NCI-H226 (cell line): ENCODE measurements around the gene NUP153.

ENCODE experiments used
- DNase-seq: peaks from one replicate; pipeline ENCODE4 v3.0.0-alpha.2; 2015

Gene NUP153

DNA sequence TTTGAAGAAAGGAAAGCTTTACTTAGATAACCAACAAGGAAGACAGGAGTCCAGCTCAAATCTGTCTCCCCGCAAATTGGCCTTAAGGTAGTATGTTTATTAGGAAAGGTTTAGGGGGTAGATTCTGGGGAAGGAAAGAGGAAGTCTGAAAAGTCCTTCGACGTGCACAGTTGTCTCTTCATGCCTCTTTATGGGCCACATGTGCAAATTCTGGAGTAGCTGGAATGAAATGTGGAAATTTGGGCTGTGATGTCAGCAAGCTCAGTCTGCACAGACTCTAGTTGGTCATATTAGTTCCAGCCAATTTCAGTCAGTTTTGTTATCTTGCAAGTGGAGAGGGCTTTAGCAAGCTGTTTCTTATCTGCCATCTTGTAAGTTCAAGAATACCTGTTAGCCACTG, 50.1 kb downstream of the NUP153 start:
- DNase-seq = no peak

DNA sequence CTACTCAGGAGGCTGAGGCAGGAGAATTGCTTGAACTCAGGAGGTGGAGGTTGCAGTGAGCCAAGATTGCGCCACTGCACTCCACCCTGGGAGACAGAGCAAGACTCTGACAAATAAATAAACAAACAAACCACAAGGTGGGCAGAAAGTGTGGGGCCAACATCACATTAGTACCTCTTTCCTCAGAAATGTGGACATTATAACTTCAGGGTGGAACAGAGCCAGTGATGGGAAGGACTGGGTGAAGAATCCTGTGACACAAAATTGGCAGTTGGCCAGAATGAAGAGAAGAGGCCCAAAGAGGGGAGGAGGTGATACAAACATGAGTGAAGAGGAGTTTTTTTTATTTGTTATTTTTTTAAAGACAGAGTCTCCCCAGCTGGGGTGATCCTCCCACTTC, 50.6 kb downstream of the NUP153 start:
- DNase-seq = peak; percentile 28

DNA sequence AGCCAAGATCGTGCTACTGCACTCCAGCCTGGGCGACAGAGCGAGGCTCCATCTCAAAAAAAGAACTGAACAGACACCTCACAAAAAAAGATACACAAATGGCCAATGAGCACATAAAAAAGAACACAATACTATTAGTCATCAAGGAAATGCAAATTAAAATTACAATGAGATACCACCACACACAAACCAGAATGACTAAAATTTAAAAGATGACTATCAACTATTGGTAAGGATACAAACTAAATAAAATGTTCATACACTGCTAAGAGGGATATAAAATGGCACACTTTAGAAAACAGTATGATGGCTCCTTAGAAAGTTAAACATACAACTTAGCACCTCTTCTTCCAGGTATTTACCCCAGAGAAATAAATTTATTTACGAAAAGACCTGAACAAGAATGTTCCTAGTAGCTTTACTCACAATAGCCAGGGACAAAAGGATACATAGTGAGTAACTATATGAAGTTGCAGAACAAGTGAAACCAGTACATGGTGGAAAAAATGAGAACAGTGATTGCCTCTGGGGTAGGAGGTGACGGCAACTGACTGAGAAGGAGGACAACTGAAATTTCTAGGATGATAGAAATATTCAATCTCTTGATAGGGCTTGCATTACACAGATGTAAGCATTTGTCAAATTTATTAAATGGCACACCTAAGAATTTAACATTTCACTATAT, 53.4 kb downstream of the NUP153 start:
- no peak for DNase-seq

DNA sequence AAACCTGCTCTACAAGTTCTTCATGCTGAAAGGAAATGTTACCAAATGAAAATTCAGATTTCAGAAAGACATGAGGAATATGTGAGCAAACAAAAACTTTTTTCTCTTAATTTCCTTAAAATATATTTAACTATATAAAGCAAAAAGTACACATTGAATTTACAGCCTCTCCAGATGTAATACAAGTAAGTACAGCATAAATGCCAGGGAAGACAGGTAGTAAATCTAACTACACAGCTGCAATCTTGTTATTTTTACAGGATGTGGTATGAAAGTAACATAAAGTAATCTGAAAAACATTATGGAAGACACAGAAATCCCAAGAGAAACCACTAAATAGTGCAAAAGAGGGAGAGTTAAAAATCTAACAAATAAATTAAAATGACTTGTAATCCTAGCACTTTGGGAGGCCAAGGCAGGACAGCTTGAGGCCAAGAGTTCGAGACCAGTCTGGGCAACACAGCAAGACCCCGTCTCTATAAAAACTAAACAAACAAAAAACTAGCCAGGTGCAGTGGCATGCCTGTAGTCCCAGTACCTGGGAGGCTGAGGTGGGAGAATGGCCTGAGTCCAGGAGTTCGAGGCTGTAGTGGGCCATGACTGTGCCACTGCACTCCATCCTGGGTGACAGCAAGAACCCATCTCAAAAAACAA, 55.9 kb downstream of the NUP153 start:
- DNase-seq = no peak

DNA sequence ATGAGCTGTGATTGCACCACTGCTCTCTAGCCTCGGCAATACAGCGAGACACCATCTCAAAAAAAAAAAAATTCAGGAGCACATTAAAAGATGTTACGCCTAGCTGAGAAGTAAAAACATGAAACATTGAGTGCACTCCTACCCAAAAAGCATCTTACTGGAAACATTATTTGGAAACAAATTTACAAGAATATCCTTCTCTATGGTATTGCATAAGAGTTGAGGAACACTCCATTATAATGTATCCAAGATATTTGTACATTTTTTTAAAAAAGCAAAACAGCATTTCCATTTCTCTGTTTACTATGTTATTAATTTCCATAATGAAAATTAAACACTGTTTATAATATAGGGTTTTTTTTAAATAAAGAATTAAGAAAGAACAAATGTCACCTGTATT, 58.0 kb downstream of the NUP153 start:
- no peak for DNase-seq

DNA sequence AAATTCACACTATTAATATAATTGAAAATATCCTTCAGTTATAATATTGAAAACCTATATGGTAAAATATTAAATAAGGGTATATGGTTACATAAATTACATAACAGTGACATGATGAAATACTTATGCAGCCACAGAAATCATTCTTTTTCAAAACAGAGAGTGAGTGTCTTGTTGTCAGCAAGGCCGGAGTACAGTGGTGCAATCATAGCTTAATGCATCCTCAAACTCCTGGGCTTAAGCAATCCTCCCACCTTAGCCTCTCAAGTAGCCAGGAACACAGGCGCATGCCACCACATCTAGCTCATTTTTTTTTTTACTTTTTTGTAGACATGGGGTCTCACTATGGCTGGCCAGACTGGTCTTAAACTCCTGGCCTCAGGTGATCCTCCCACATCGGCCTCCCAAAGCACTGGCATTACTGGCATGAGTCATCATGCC, 66.2 kb downstream of the NUP153 start:
- DNase-seq = peak; percentile 57

DNA sequence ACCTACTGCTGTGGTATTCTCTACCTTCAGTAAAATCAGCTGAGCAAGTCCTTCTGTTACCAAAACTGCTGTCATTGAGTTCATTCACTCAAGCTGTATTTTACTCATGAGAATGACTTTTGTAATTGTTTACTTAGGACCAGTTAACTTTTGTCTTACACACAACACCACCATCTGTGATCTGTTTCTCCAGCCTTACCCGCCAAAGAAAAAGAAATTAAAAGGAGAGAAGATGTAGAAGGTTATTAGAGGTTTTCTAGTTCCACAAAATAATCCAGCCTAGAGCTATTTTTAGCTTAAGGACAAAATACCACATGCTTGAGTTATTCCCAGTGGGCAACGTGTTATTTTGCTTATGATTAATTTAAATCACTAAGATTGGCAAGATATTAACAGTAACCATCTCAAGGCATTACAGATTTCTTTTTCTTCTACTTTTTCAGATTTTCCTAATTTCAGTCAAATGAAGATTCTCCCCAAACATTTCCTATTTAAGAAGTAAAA, 68.5 kb downstream of the NUP153 start:
- DNase-seq = no peak

DNA sequence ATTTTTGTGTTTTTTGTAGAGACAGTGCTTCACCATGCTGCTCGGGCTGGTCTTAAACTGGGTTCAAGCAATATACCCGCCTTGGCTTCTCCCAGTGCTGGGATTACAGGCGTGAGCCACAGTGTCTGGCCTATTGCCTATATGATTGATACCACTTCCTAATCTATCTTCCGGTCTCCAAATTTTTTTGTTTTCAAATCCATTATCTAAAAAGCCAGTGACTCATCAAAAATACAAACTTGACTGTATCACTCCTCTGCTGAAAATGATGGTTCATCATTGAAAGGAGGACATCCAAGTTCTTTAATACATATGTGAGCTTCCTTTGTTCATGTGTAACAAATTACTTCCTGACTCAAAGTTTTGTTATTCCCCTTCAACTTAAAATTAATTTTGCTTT, 71.2 kb downstream of the NUP153 start:
- DNase-seq = no peak

DNA sequence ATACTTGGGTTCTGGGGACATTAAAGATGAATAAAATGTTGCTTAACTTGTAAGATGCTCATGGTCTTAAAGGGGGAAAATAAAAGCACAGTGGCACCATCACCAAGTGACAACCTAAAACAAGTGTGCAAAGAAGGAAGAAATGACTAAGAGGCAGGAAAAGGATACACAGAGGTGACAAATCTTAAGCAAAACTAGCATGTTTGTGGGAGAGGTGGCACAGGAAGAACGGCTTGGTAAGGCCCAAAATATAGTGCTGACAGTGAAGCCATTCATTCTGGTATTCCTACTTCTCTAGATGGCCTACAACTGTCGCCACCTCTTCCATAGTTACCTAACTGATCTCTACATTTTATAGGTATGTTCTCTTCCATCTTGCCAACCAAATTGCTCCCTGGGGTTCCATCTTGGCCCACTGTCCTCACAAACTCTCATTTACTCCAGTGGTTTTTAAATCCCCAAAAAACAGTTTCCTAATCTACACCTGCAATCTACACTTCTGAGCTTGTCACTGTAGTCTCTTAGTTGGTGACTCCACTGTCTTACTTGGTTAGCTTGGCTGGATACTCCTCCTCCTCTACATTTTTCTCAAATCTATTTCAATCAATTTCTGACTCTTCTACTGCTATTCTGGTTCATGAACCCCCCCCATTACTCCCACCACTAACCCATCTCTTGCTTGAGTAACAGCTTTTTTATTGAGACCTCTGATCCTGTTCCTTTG, 73.1 kb downstream of the NUP153 start:
- no peak for DNase-seq

DNA sequence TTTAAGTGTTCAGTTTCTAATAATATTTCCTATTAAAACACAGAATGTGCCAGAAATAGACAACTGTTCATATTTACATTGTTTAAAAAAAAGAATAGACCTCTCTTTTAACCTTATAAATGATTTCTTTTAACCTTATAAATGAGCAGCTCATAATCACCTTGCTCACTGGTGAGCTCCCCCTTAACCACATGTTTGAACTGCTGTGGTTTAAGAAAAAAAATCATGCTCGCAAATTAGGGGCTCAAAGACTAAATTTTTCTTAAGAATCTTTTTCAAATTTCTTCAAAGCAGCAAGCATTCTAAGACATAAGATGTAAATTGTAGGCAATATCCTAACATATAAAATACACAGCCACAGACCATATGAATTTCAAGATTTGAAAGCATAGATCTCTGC, 73.8 kb downstream of the NUP153 start:
- DNase-seq = no peak

DNA sequence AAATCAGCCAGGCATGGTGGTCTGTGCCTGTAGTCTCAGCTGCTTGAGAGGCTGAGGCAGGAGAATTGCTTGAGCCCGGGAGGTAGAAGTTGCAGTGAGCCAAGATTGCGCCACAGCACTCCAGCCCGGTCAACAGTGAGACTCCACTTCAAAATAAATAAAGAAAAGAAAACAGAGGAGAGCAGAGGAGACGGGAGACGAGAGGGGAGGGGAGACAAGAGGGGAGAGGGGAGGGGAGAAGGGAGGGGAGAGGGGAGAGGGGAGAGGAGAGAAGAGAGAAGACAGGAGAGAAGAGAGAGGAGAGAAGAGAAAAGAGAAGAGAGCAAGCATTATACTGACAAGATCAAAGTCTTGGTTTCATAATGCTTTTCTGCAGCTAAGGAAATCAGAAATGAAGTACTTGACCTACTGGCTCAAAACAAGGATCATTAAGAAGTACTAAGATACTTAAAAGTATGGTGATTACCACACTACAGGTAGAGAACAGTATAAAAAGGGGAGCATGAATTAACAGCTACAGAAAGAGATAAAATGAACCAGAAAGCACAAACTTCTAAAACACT, 76.1 kb downstream of the NUP153 start:
- no peak for DNase-seq

DNA sequence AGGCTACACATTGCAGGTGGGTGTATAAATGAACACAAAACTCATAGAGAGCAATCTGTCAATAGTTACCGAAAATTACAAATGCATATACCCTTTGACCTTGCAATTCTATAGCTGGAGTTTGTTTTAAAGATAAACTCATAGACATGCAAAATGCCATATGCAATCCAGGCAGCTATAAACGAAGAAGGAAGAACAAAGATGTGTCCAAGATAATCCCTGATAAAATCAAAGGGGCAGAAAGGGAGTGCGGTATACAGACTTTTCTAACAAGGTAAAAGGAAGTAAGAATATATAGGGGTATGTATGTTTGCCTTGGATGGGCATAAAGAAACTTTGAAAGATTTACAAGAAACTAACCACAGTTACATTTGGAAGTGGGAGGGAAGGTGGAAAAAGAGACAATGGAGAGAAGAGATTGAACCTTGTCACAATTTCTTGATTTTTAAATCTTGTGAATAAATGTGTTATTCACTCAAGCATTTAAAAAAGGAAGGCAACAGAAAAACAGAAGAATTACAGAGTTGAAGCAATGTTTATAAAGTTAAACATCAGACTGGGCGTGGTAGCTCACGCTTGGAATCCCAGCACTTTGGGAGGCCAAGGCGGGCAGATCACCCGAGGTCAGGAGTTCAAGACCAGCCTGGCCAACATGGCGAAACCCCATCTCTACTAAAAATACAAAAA, 76.8 kb downstream of the NUP153 start:
- DNase-seq = no peak

DNA sequence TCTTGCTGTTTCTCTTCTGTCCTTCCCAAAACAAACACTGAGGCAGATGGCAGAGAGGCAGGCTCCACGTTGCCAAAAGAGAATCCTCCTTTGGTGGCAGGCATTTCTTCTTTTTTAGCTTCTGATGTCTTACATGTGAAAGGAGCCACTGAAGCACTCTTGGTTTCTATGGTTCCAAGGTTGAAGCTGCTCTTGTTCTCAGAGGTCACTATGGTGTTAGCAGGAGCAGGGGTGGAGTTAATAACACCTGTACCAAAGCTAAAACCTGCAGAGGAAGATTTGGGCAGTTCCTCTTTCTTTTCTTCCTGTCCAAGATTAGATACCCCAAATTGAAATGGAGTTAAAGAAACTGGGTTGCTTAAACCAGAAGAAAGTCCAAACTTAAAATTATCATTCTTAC, 77.9 kb downstream of the NUP153 start:
- no peak for DNase-seq

DNA sequence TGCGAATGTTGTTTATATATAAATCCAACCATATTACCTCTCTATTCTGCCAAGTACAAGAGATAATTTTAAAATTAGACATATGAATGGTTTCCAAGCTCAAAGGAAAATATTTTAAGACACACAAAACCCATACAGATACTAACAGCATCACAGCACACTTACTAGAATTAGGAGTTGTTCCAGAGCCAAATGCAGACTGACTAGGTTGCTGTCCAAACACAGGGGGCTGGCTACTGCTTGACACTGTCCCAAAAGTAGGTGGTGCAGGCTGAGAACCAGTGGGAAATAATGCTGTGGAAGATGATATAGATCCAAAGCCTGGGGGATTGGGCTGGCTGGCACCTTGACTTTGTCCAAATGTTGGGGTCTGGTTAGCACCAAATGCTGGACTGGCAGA, 82.3 kb downstream of the NUP153 start:
- DNase-seq = no peak

DNA sequence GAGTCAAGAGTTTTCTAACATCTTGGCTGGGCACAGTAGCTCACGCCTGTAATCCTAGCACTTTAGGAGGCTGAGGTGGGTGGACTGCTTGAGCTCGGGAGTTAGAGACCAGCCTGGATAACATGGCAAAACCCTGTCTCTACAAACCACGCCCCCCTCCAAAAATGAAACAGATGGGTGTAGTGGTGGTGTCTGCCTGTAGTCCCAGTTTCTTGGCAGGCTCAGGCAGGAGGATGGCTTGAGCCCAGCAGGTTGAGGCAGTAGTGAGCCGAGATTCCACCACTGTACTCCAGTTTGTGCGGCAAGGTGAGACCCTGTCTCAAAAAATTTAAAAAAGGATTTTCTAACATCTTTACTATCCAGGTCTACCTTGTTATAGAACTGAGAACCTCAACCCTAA, 84.6 kb downstream of the NUP153 start:
- no peak for DNase-seq

DNA sequence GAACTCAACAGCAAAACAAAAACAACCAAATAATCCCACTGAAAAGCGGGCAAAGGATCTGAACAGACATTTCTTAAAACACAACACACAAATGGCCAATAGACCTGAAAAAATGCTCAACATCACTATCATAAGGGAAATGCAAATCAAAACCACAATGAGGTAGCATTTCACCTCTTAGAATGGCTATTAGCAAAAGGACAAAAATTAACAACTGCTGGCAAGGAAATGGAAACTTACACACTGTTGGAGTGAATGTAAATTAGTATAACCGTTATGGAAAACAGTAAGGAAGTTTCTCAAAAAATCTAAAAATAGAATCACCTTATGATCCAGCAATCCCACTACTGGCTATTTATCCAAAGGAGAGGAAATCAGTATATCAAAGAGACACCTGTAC, 85.7 kb downstream of the NUP153 start:
- DNase-seq = no peak

DNA sequence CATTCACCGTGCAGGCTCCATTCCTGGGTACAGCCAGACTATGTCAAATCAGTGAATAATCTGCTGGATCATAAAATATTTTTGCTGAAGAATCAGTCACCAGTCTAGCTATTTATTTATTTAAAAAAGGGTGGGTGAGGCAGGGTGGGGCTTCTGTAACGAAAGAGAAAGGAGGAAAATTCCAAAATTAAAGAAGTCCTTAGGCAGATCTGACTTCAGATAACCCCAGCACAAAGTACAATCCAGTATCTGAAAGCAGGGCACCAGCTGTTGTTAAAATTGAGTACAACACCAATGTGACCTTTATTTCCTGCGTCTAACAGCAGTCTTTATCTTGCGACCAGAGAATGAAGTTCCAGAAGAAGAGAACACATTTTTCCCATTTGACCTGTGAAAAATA, 90.9 kb downstream of the NUP153 start:
- no peak for DNase-seq

DNA sequence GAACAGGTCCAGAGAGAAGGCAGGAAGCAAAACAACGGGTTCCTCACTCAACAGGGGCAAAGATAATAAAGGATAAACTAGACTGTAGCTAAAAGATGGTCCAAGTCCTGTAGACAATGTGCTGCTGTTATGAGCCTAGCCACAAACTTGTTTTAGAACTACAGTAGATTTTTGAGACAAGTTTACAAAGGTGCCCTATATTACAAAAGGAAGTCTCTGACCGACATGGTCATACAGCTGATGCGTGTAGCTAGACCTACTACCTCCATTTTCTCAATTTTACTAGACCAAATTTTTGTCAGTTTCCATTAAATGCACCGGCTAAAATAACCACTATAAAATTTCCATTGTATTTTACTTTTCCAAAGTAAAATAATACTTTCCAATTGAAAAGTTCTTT, 94.7 kb downstream of the NUP153 start:
- DNase-seq = no peak

DNA sequence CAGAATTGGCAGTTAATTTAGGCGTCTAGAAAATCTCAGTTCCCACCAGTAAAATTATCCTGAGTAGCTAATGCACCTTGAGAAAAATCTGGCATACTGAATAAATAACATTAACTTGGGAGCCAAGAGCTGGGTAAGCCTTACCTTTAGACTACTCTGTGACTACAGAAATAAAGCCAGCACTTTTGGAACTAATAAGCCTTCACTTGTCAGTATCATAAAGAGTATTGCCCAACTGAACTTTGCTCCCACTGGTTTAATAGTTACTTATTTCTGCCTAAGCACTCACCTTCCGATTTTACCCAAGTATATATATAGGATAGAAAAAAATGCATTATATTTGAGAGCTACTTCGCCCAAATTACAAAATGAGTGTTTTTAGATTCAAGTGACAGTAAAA, 95.9 kb downstream of the NUP153 start:
- no peak for DNase-seq

DNA sequence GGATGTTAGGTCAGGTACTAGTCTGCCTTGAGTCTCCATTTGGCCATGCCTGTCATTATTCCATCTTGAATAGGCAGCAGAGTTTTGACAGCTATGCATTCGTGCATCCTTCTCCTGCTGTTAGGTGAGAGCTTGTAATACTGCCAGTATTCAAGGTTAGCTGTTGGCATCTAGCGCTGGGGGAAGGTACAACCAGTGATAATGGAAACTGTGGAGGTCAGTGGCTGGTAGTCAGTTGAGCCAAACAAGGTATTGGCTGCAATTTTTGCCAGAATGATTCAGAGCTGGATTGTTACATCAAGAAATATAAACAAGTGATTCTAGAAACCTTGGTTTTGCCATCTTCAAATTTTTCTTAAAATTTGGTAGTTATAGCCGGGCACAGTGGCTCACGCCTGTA, 100.1 kb downstream of the NUP153 start:
- DNase-seq = no peak

DNA sequence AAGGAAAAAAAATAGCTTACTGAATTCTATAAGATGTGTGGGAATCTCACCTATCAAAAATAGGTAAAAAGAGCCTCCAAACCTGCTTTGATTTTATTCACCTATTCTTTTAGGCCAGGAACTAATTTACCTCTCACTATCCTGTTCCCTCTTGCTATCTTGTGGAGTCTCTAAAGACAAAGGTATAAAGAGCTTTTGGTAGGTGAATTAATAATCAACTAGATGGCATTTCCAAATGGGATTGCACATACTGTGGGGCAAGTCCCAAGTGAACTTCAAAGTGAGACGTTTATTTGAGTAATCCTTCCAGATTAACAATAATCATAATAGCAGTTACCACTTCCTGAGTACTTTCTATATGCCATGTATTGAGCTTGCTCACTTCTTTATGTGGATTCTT, 103.8 kb downstream of the NUP153 start:
- DNase-seq = no peak

DNA sequence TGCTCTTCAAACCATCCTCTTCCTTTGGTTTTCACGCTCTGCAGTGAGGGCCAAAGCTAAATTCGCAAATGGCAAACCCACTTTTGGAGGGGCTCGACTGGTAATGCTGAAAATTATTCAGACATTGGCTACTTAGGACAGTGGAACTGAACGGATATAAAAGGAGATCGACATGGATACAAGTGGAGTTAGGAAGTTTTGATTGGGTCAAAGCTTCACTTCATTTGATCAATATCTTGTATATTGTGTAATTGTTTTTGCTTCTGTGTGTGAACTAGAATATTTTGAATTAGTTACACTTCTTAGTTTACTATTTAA, 105.4 kb downstream of the NUP153 start:
- no peak for DNase-seq
